Caco-2 (cell line): ENCODE measurements around the gene GOLGA6B. TPM values are rescaled to one million over a fixed set of nuclear protein-coding genes. Genes with fewer than 3 reads are reported as not detected.
"Not testable (repeated sequence)": the region's sequence is repeated elsewhere in the genome, so short reads cannot be mapped to it uniquely, and the experiment has no call there.

Experiments
- BruUV-seq: library from RNA; stranded (reverse); fragments of 400-500 nt; replicated peaks from 2 replicates; lab custom pipeline; 2021; lab: Mats Ljungman, UMichigan
- CTCF ChIA-PET: fragments of 300-600 bp; sonication (Branson Sonifier 250); formaldehyde crosslinking; loops from one replicate; lab custom pipeline; 2022; ENCODE audit warnings: antibody characterized with exemption; lab: Charles Lee
- POLR2A ChIA-PET: fragments of 300-600 bp; sonication (Branson Sonifier 250); formaldehyde crosslinking; loops from one replicate; lab custom pipeline; 2022; ENCODE audit warnings: antibody characterized with exemption; lab: Charles Lee
- DNase-seq, 2 experiments: peaks; one replicate each; pipeline versions ENCODE4 v3.0.0 to v3.0.0-alpha.2; 2020 to 2022
- H3K27me3 ChIP-seq: replicated peaks from 2 replicates; pipeline ENCODE4 v1.6.0; 2011; ENCODE audit warnings: low read length; ENCODE audit not compliant: control insufficient read depth, insufficient read depth
- H3K36me3 ChIP-seq: 2 replicates; pipeline ENCODE4 v1.5.1; 2011; ENCODE audit warnings: low read length; ENCODE audit not compliant: control insufficient read depth, insufficient read depth
- H3K4me1 ChIP-seq: fragments of 250-450 bp; sonication (Bioruptor Pico); 2 replicates; pipeline ENCODE4 v1.5.1; 2020; ENCODE audit warnings: mild to moderate bottlenecking
- H3K4me3 ChIP-seq: 2 replicates; pipeline ENCODE4 v1.5.1; 2011; ENCODE audit warnings: low read depth, mild to moderate bottlenecking, control low read depth, low read length
- H3K9me3 ChIP-seq: fragments of 250-450 bp; sonication (Bioruptor Pico); 2 replicates; pipeline ENCODE4 v1.5.1; 2020; ENCODE audit warnings: mild to moderate bottlenecking, moderate library complexity
- H3K27ac Mint-ChIP-seq: one replicate; pipeline ENCODE4 v1.8.0; 2022; ENCODE audit warnings: mixed read lengths; ENCODE audit not compliant: unreplicated experiment
- H3K27me3 Mint-ChIP-seq: one replicate; pipeline ENCODE4 v1.8.0; 2022; ENCODE audit warnings: mixed read lengths; ENCODE audit not compliant: insufficient read depth, unreplicated experiment
- H3K36me3 Mint-ChIP-seq: one replicate; pipeline ENCODE4 v1.8.0; 2022; ENCODE audit warnings: mild to moderate bottlenecking, mixed read lengths; ENCODE audit not compliant: insufficient read depth, unreplicated experiment
- H3K4me1 Mint-ChIP-seq: one replicate; pipeline ENCODE4 v1.8.0; 2022; ENCODE audit warnings: low read depth, mixed read lengths; ENCODE audit not compliant: unreplicated experiment
- H3K4me3 Mint-ChIP-seq: one replicate; pipeline ENCODE4 v1.8.0; 2022; ENCODE audit warnings: mild to moderate bottlenecking, moderate library complexity, mixed read lengths; ENCODE audit not compliant: unreplicated experiment
- H3K9me3 Mint-ChIP-seq: one replicate; pipeline ENCODE4 v1.8.0; 2022; ENCODE audit warnings: mixed read lengths; ENCODE audit not compliant: unreplicated experiment
- CTCF ChIP-seq, 2 experiments: fragments of 200-600 bp in 1 of 2; IDR thresholded peaks; 1 replicate in 1 of 2; 2 replicates in 1 of 2; pipeline versions ENCODE4 v1.5.1 to v1.8.0; 2011 to 2022; ENCODE audit warnings: antibody characterized with exemption in 1 of 2, control low read depth in 1 of 2, inconsistent platforms in 1 of 2, low read depth in 1 of 2, low read length in 1 of 2, mild to moderate bottlenecking in 1 of 2, moderate library complexity in 1 of 2; ENCODE audit not compliant: insufficient read depth in 1 of 2, severe bottlenecking in 1 of 2, unreplicated experiment in 1 of 2
- intact Hi-C: fragments of 100-400 bp; cut with micrococcal nuclease; formaldehyde crosslinking; loops from one replicate; pipeline ENCODE4 v1.10.0; 2022; ENCODE audit not compliant: unreplicated experiment
- total RNA-seq: library from RNA; stranded (reverse); gene quantifications from 2 replicates; pipeline ENCODE4 v1.2.3, GENCODE V29; 2022

Gene GOLGA6B
- total RNA-seq, 1 experiment from 2014 or later: not detected

GRCh38 chr15:72663931-72664330, 9.4 kb downstream of the GOLGA6B start:
- H3K36me3 ChIP-seq, BruUV-seq, intact Hi-C loops, H3K27me3 Mint-ChIP-seq, H3K36me3 Mint-ChIP-seq, POLR2A ChIA-PET, H3K9me3 ChIP-seq, H3K9me3 Mint-ChIP-seq, H3K27ac Mint-ChIP-seq, H3K4me3 ChIP-seq, H3K4me1 Mint-ChIP-seq, H3K4me1 ChIP-seq, DNase-seq, H3K4me3 Mint-ChIP-seq, CTCF ChIA-PET, H3K27me3 ChIP-seq: not testable (repeated sequence)

- DNase-seq, H3K4me1 Mint-ChIP-seq, H3K9me3 Mint-ChIP-seq, H3K4me3 Mint-ChIP-seq, H3K27me3 ChIP-seq, H3K36me3 ChIP-seq, H3K4me3 ChIP-seq, H3K4me1 ChIP-seq, BruUV-seq, intact Hi-C loops, H3K36me3 Mint-ChIP-seq, H3K9me3 ChIP-seq, H3K27me3 Mint-ChIP-seq, H3K27ac Mint-ChIP-seq, POLR2A ChIA-PET, CTCF ChIA-PET: not testable (repeated sequence)
Measured at GRCh38 chr15:72665706-72666105, 11.2 kb downstream of the GOLGA6B start.

GRCh38 chr15:72669803-72670202, 15.3 kb downstream of the GOLGA6B start:
- H3K36me3 ChIP-seq, POLR2A ChIA-PET, H3K27me3 ChIP-seq, H3K4me1 ChIP-seq, CTCF ChIA-PET, H3K27ac Mint-ChIP-seq, H3K36me3 Mint-ChIP-seq, H3K27me3 Mint-ChIP-seq, H3K4me3 Mint-ChIP-seq, H3K4me3 ChIP-seq, DNase-seq, H3K4me1 Mint-ChIP-seq, H3K9me3 Mint-ChIP-seq, BruUV-seq, H3K9me3 ChIP-seq: not testable (repeated sequence)
- intact Hi-C loops: loop anchor here (10.0 kb wide), 2 partner anchors 65 to 355 kb away; no protein-coding TSS in a partner anchor

- ChIA-PET CTCF (interaction anchor here (0.7 to 1.4 kb wide), 7 partner anchors 9 to 358 kb away, joined by 3 to 15 read pairs (median 4); partner anchors contain the start of genes BBS4 and HIGD2B), POLR2A (interaction anchor here (0.6 kb wide), 1 partner anchor 16 kb away, joined by 3 read pairs; no protein-coding TSS in a partner anchor)
- not testable (repeated sequence) for H3K4me1 Mint-ChIP-seq, H3K9me3 ChIP-seq, H3K9me3 Mint-ChIP-seq, H3K27me3 Mint-ChIP-seq, H3K27me3 ChIP-seq, H3K36me3 Mint-ChIP-seq, H3K36me3 ChIP-seq, BruUV-seq, H3K27ac Mint-ChIP-seq, H3K4me1 ChIP-seq
- peak overlapping the region; percentile 65 for H3K4me3 Mint-ChIP-seq
- intact Hi-C loops: loop anchor here (10.0 kb wide), 2 partner anchors 66 to 356 kb away; no protein-coding TSS in a partner anchor
- H3K4me3 ChIP-seq: peak overlapping the region; percentile 41
- peak; percentile 64 to 80 for TF ChIP-seq CTCF (IDR thresholded peaks at IDR 0.05; ENCODE audit: insufficient read depth in 1 of 2, low read depth in 1 of 2, low read length in 1 of 2, severe bottlenecking in 1 of 2, unreplicated experiment in 1 of 2)
- DNase-seq: peak; percentile 87 to 88
Measured at GRCh38 chr15:72670656-72671352, 16.3 kb downstream of the GOLGA6B start.
